Cardiac fibroblast (primary cell): Measurements from ENCODE around the gene MED13L.
A peak's percentile ranks its signal among the peaks of the same experiment; 100 is the strongest.

Experiments
- DNase-seq, 2 donors: peaks; one replicate each; pipeline versions ENCODE4 v3.0.0 to v3.0.0-alpha.2; 2010; ENCODE audit warnings: low read depth in 2 of 2
- H3K4me3 ChIP-seq, 2 donors: replicated peaks in 1 of 2; 1 replicate in 1 of 2; 2 replicates in 1 of 2; pipeline ENCODE4 v1.5.1; 2011; ENCODE audit warnings: low read depth in 2 of 2, low read length in 2 of 2, mild to moderate bottlenecking in 2 of 2, moderate library complexity in 1 of 2
- TF ChIP-seq, protein P1 (sequence below): IDR thresholded peaks from one replicate; pipeline ENCODE4 v1.5.1; 2011; ENCODE audit warnings: low read depth, mild to moderate bottlenecking, low read length, inconsistent platforms

The MED13L gene

DNA sequence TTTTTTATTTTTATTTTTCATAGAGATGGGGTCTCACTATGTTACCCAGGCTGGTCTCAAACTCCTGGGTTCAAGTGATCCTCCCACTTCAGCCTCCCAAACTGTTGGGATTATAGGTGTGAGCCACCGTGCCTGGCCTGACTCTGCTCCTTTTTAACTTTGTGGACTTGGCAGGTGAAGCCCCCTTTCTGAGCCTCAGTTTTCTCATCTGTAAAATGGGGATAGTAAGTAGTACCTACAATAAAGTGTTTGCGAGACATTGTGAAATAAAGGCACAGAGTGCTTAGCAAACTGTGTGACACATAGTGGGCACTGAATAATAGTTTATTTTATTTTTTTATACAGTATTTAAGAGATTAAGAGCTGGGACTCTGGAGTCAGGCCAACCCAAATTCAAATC lies 21.1 kb upstream of the MED13L start:
- H3K4me3 ChIP-seq = no peak overlapping the region

DNA sequence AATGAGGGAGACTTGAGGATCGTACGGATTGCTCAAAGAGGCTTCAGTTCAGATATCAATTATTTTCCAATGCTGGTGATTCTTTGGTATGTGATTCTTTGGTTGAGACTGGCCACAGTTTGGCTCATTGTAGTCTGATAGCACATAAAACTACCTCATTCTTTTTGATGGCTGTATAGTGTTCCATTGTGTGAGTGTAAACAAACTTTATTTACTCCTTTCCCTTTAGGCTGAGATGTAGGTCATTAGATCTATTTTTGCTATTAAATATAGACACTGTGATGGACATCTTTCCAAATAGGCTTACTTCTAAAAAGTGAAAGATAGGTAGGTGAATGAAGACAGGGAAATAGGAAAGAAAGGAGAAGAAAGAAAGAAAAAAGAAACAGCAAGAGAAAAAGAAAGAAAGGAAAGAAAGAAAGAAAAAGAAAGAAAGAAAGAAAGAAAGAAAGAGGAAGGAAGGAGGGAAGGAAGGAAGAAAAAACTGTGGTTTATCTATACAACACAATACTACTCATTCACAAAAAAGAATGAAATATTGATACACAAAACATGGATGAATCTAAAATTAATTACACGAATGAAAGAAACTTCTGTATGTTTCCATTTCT lies 19.8 kb upstream of the MED13L start:
- no peak for DNase-seq
- TF ChIP-seq, protein P1, sequence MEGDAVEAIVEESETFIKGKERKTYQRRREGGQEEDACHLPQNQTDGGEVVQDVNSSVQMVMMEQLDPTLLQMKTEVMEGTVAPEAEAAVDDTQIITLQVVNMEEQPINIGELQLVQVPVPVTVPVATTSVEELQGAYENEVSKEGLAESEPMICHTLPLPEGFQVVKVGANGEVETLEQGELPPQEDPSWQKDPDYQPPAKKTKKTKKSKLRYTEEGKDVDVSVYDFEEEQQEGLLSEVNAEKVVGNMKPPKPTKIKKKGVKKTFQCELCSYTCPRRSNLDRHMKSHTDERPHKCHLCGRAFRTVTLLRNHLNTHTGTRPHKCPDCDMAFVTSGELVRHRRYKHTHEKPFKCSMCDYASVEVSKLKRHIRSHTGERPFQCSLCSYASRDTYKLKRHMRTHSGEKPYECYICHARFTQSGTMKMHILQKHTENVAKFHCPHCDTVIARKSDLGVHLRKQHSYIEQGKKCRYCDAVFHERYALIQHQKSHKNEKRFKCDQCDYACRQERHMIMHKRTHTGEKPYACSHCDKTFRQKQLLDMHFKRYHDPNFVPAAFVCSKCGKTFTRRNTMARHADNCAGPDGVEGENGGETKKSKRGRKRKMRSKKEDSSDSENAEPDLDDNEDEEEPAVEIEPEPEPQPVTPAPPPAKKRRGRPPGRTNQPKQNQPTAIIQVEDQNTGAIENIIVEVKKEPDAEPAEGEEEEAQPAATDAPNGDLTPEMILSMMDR = no peak
- H3K4me3 ChIP-seq = no peak overlapping the region

More for the DNA sequence above, 21.1 kb upstream of the MED13L start:
- TF ChIP-seq, protein P1 = no peak
- DNase-seq = no peak

DNA sequence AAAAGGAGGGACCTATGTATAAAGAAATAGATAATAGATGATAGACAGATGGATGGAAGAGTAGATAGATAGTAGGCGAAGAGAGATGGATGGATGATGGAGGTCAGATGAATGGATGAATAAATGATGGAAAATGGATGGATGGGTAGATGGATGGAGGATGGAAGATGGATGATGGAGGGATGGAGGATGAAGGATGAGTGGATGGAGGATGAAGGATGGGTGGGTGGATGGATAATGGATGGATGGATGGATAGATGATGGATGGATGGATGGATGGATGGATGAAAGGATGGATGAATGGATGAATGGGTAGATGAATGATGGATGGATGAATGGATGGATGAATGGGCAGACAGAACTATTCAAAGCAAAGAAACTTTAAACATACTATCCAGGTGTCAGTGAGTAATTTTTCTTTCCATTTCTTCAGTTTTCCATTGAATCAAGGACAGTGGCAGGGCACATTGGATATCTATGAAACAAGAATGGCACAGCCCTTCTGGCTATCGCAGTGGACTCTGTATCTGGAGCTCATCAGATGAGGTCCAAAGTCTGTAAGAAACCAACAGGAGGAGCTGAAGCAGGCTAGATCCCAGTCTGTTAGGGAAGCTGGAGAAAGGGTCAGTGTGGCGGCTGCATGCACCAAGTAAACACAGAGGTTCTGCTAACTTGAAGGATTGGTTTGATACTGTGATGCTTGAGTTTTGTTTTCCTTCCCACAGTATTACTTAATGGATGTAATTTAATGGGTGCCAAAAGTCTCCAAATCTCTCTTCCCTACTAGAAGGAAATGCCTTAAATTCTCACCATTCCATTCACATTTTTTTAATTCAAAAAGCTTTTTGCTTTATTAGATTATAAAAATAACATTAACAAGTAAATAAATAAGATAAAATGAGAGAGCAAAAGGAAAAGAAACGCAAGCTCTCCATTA lies 18.1 kb upstream of the MED13L start:
- peak; percentile 26 to 76 for DNase-seq
- no peak overlapping the region for H3K4me3 ChIP-seq
- TF ChIP-seq, protein P1 = no peak

DNA sequence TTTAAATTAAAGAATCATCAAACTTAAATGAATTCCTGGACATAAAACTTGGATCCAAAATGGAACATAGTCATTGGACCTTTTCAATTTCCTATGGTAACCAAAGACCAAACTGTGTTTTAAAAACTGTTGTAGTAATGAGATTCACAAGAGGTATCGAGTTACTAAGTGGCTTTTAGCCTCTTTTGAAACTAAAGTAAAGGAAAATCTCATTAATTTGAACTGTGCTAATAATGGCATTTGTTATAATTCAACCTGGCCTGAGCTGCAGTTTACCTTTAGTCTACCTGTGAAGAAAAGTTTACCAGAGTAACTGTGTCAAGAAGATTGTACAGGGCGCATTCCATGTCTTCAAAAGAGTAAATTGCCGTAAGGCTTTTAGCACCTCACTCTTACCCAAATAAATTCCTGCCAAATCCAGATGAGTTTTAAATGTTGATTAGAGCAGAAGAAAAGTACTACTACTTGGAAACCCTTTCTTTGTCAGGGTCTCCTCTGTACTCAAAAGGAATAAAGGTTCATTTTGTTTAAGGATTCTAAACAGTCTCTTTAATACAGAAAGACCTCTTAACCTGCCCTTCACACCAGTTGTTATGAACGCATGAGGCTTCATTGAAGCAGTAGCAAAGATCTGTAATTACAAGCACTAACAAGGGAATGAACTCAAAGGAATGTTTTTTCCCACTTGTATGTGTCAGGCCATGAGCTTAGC lies 17.1 kb upstream of the MED13L start:
- H3K4me3 ChIP-seq = no peak overlapping the region
- TF ChIP-seq, protein P1 = no peak
- no peak for DNase-seq

DNA sequence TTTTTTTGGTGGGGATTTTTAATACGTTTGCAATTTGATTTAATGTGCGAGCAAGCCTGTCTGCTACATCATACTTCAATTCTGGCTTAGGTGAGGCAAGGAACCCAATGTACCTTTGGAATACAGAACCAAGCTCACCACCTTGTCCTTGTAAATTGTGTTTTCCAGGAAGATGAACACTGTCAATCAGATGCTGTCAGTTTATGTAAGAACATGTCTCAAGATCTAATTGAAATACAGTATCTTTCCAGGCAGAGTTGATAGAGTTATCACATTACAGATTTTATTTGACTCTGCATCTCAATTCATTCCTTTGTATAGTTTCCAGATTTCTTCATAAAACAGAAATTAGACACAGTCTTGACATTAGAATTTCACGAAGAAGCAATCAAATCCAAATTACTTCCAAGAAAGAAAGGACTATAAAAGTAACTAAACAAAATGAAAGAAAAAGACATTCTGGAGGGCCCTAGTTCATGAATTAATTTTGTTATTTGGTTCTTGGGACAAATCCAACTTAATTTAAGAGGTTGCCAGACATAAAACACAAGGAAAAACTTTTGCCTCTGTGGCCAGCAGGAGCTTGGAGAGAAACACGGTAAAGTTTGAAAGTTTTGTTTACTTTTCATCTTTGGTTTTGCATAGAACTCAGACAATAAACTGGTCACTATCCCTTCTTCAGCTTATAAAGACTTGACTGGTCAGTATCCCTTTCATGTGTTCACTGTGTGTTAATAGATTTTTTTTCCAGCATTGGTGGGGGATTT lies 16.4 kb upstream of the MED13L start:
- no peak overlapping the region for H3K4me3 ChIP-seq
- DNase-seq = peak in 1 of 2 donors; percentile 25
- TF ChIP-seq, protein P1 = no peak

DNA sequence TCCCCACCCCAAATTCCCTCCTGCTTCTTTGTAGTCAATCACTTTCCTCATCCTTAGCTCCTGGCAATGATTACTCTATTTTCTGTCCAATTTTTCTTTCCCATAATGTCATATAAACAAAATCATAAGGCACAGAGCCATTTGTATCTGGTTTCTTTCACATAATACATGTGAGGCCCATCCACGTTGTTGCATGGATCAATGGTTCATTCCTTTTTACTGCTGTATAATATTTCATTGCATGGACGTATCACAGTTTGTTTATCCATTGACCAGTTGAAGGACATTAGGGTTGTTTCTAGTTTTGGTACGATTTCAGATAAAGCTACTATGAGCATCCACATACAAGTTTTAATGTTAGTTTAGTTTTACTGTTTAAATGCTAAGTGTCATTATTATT lies 13.7 kb upstream of the MED13L start:
- TF ChIP-seq, protein P1 = no peak
- no peak for DNase-seq
- H3K4me3 ChIP-seq = no peak overlapping the region
